Suprapubic skin (tissue), 4 donors: Measurements from ENCODE around the gene DENND1C.

ENCODE experiments used
- EP300 ChIP-seq: sonication (generic); formaldehyde crosslinking; IDR thresholded peaks from one replicate; pipeline ENCODE4 v1.6.1; 2017; ENCODE audit warnings: antibody characterized with exemption
- POLR2A ChIP-seq, 2 donors: fragments of 450-650 bp; IDR thresholded peaks; one replicate each; pipeline ENCODE4 v1.6.1; 2017; ENCODE audit warnings: antibody characterized with exemption in 2 of 2, mild to moderate bottlenecking in 2 of 2, moderate library complexity in 2 of 2
- POLR2AphosphoS5 ChIP-seq, 3 donors: sonication (generic); formaldehyde crosslinking; IDR thresholded peaks; one replicate each; pipeline ENCODE4 v1.6.1; 2017; ENCODE audit warnings: antibody characterized with exemption in 3 of 3
- TF ChIP-seq, protein P1 (sequence below), 2 donors: fragments of 200-600 bp in 1 of 2; fragments of 450-650 bp in 1 of 2; sonication (generic) in 1 of 2; IDR thresholded peaks; one replicate each; pipeline ENCODE4 v1.5.1; 2016 to 2019; ENCODE audit warnings: antibody characterized with exemption in 2 of 2, mild to moderate bottlenecking in 1 of 2, moderate library complexity in 1 of 2

GRCh38 chr19:6465663-6466062, 15.9 kb downstream of the DENND1C start:
- TF ChIP-seq POLR2A (IDR thresholded peaks at IDR 0.05) (no peak), POLR2AphosphoS5 (IDR thresholded peaks at IDR 0.05) (no peak), EP300 (no peak)
- TF ChIP-seq, protein P1, sequence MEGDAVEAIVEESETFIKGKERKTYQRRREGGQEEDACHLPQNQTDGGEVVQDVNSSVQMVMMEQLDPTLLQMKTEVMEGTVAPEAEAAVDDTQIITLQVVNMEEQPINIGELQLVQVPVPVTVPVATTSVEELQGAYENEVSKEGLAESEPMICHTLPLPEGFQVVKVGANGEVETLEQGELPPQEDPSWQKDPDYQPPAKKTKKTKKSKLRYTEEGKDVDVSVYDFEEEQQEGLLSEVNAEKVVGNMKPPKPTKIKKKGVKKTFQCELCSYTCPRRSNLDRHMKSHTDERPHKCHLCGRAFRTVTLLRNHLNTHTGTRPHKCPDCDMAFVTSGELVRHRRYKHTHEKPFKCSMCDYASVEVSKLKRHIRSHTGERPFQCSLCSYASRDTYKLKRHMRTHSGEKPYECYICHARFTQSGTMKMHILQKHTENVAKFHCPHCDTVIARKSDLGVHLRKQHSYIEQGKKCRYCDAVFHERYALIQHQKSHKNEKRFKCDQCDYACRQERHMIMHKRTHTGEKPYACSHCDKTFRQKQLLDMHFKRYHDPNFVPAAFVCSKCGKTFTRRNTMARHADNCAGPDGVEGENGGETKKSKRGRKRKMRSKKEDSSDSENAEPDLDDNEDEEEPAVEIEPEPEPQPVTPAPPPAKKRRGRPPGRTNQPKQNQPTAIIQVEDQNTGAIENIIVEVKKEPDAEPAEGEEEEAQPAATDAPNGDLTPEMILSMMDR (IDR thresholded peaks at IDR 0.05) = no peak
